Esophagus muscularis mucosa (tissue), 4 donors: ENCODE data around the gene KHDC4.

Source experiments
- CTCF ChIP-seq, 3 experiments: fragments of 200-600 bp in 2 of 3; fragments of 450-650 bp in 1 of 3; sonication (generic) in 2 of 3; IDR thresholded peaks; one replicate each; pipeline ENCODE4 v1.5.1; 2017 to 2019; ENCODE audit warnings: antibody characterized with exemption in 3 of 3, mild to moderate bottlenecking in 2 of 3, moderate library complexity in 1 of 3
- EP300 ChIP-seq: sonication (generic); formaldehyde crosslinking; IDR thresholded peaks from one replicate; pipeline ENCODE4 v1.6.1; 2017; ENCODE audit warnings: antibody characterized with exemption
- POLR2A ChIP-seq: fragments of 450-650 bp; IDR thresholded peaks from one replicate; pipeline ENCODE4 v1.6.1; 2017; ENCODE audit warnings: antibody characterized with exemption, moderate library complexity, mild to moderate bottlenecking, low read depth
- POLR2AphosphoS5 ChIP-seq, 2 donors: sonication (generic); formaldehyde crosslinking; IDR thresholded peaks; one replicate each; pipeline ENCODE4 v1.6.1; 2017; ENCODE audit warnings: antibody characterized with exemption in 2 of 2

- TF ChIP-seq POLR2A (no peak), EP300 (no peak), CTCF (IDR thresholded peaks at IDR 0.05) (no peak), POLR2AphosphoS5 (IDR thresholded peaks at IDR 0.05) (no peak)
Measured at GRCh38 chr1:155964193-155964592, 30.0 kb upstream of the KHDC4 start.
